Measurements from ENCODE around the gene TEDC1.

- no peak for TF ChIP-seq EZH2 (IDR thresholded peaks at IDR 0.05; ENCODE audit: insufficient read depth, poor library complexity, severe bottlenecking)
- TF ChIP-seq EZH2phosphoT487 (IDR thresholded peaks at IDR 0.05; ENCODE audit: insufficient read depth, low read depth): no peak
Measured at GRCh38 chr14:105471297-105471821, 19.7 kb upstream of the TEDC1 start.
